ENCODE measurements around the gene PIGM. TPM values are rescaled to one million over a fixed set of nuclear protein-coding genes. Genes with fewer than 3 reads are reported as not detected.

Gene PIGM
- total RNA-seq, 4 donors from 2014 or later: 3.2 to 8.2 (median 4.9) TPM

DNA sequence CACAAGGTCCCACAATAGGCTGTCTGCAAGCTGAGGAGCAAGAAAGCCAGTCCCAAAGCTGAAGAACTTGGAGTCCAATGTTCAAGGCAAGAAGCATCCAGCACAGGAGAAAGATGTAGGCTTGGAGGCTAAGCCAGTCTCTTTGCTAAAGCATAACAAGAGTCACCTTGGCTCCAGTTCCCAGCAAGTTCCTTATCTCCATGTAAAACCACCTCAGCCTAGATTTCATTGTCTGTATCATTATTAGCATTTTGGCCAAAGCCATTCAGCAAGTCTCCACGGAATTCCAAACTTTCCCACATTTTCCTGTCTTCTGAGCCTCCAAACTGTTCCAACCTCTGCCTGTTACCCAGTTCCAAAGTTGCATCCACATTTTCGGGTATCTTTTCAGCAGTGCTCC, 36.9 kb downstream of the PIGM start:
- Histone ChIP-seq H3K36me3 (no peaks in the 10 kb centered on the region), H3K4me3 (no peak overlapping the region), H3K27me3 (no peaks in the 10 kb centered on the region), H3K9me3 (no peaks in the 10 kb centered on the region), H3K27ac (no peak overlapping the region), H3K4me1 (peaks cover 0 to 10% (median 2%) of the 10 kb centered on the region in 4 donors)
- intact Hi-C loops (cut with DNase I; ENCODE audit: low total_unique reads): no loop called here
- DNase-seq: no peak
- in situ Hi-C loops (cut with MboI; ENCODE audit: low pct_ligation_motif_present in 1 of 4, low pct_unique_long_range_greater_than_20kb in 1 of 4, low sequenced_read_pairs in 3 of 4): no loop called here
- WGBS, 2 donors (ENCODE audit: low coverage in 1 of 2): 83% methylated on average over 2 of the region's 2 CpGs
- TF ChIP-seq POLR2A (IDR thresholded peaks at IDR 0.05): no peak
- TF ChIP-seq, protein P1, sequence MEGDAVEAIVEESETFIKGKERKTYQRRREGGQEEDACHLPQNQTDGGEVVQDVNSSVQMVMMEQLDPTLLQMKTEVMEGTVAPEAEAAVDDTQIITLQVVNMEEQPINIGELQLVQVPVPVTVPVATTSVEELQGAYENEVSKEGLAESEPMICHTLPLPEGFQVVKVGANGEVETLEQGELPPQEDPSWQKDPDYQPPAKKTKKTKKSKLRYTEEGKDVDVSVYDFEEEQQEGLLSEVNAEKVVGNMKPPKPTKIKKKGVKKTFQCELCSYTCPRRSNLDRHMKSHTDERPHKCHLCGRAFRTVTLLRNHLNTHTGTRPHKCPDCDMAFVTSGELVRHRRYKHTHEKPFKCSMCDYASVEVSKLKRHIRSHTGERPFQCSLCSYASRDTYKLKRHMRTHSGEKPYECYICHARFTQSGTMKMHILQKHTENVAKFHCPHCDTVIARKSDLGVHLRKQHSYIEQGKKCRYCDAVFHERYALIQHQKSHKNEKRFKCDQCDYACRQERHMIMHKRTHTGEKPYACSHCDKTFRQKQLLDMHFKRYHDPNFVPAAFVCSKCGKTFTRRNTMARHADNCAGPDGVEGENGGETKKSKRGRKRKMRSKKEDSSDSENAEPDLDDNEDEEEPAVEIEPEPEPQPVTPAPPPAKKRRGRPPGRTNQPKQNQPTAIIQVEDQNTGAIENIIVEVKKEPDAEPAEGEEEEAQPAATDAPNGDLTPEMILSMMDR (IDR thresholded peaks at IDR 0.05): no peak
- no peak for TF ChIP-seq EP300 (IDR thresholded peaks at IDR 0.05; ENCODE audit: low read depth)
- no peak for TF ChIP-seq POLR2AphosphoS5 (IDR thresholded peaks at IDR 0.05)

DNA sequence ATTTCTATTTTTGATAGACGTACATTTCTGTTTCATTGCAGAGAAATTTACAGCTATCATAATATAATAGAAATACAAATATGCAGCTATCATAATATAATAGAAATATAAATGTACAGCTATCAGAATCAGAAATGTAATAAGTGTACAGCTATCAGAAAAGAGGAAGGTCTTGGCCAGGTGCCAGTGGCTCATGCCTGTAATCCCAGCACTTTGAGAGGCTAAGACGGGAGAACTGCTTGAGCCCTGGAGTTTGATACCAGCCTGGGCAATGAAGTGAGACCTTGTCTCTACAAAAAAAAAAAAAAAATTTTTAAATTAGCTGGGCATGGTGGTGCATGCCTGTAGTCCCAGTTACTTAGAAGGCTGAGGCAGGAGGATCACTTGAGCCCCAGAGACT, 37.9 kb downstream of the PIGM start:
- Histone ChIP-seq H3K9me3 (no peaks in the 10 kb centered on the region), H3K27ac (no peak overlapping the region), H3K4me3 (no peak overlapping the region), H3K27me3 (no peaks in the 10 kb centered on the region), H3K4me1 (peaks cover 0 to 10% (median 2%) of the 10 kb centered on the region in 4 donors), H3K36me3 (no peaks in the 10 kb centered on the region)
- intact Hi-C loops (cut with DNase I; ENCODE audit: low total_unique reads) (no loop called here), in situ Hi-C loops (cut with MboI; ENCODE audit: low pct_ligation_motif_present in 1 of 4, low pct_unique_long_range_greater_than_20kb in 1 of 4, low sequenced_read_pairs in 3 of 4) (no loop called here)
- TF ChIP-seq EP300 (IDR thresholded peaks at IDR 0.05; ENCODE audit: low read depth): no peak
- no peak for TF ChIP-seq POLR2A (IDR thresholded peaks at IDR 0.05)
- TF ChIP-seq, protein P1 (IDR thresholded peaks at IDR 0.05): no peak
- TF ChIP-seq POLR2AphosphoS5 (IDR thresholded peaks at IDR 0.05): no peak
- no peak for DNase-seq
- 38 to 58% methylated on average over 2 of the region's 2 CpGs for WGBS, 2 donors (ENCODE audit: low coverage in 1 of 2)

DNA sequence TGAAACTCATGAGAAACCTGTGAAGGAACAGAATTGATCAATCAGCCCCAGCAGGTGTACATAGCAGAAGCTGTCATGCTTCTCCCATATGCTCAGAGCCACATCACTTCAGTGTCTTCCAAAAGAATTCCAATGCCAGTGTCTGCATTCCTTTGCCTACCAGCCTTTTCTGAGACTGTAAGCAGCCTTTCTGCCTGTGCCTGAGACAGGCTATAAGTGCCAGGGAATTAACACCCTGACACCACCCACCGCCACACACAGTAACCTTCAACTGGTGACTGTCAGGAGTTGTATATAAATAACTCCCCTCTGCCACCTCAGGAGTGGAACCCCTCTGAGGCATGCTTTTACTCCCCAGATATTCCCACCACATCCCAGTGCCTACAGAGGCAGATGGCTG, 39.6 kb downstream of the PIGM start:
- WGBS, 2 donors (ENCODE audit: low coverage in 1 of 2): 94% methylated on average over 1 of the region's 1 CpG; no CpG with 5 or more reads in 1 of the 2 donors
- Histone ChIP-seq H3K27ac (no peak overlapping the region), H3K4me3 (no peak overlapping the region), H3K36me3 (no peaks in the 10 kb centered on the region), H3K27me3 (no peaks in the 10 kb centered on the region), H3K9me3 (no peaks in the 10 kb centered on the region), H3K4me1 (peaks cover 0 to 10% (median 2%) of the 10 kb centered on the region in 4 donors)
- in situ Hi-C loops (cut with MboI; ENCODE audit: low pct_ligation_motif_present in 1 of 4, low pct_unique_long_range_greater_than_20kb in 1 of 4, low sequenced_read_pairs in 3 of 4) (no loop called here), intact Hi-C loops (cut with DNase I; ENCODE audit: low total_unique reads) (no loop called here)
- TF ChIP-seq, protein P1 (IDR thresholded peaks at IDR 0.05): no peak
- TF ChIP-seq POLR2AphosphoS5 (IDR thresholded peaks at IDR 0.05) (no peak), EP300 (IDR thresholded peaks at IDR 0.05; ENCODE audit: low read depth) (no peak), POLR2A (IDR thresholded peaks at IDR 0.05) (no peak)
- DNase-seq: no peak

DNA sequence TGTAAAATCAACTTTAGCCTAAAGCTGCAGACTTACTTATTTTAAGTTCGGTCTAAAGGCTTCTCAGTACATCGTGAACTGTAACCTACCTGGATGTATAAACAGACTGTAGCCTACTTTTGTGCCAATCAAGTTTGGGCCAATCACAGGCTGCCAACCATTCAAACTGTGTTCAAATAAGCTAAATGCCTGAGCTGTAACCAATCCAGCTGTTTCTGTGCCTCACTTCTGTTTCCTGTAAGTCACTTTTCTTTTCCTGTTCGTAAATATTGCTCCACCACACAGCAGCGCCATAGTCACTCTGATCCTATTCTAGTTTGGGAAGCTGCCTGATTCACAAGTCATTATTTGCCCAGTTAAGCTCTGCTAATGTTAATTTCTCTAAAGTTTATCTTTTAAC, 40.3 kb downstream of the PIGM start:
- peak overlapping the region in 1 of 4 donors; percentile 23 for H3K27ac ChIP-seq

More for the DNA sequence above, 40.3 kb downstream of the PIGM start:
- intact Hi-C loops (cut with DNase I; ENCODE audit: low total_unique reads): no loop called here
- WGBS, 2 donors (ENCODE audit: low coverage in 1 of 2): 18 to 44% methylated on average over 4 of the region's 4 CpGs
- Histone ChIP-seq H3K36me3 (no peaks in the 10 kb centered on the region), H3K4me1 (peaks cover 0 to 10% (median 2%) of the 10 kb centered on the region in 4 donors), H3K9me3 (no peaks in the 10 kb centered on the region), H3K27me3 (no peaks in the 10 kb centered on the region), H3K4me3 (no peak overlapping the region)
- TF ChIP-seq POLR2A (IDR thresholded peaks at IDR 0.05) (no peak), POLR2AphosphoS5 (IDR thresholded peaks at IDR 0.05) (no peak), EP300 (IDR thresholded peaks at IDR 0.05; ENCODE audit: low read depth) (no peak)
- TF ChIP-seq, protein P1 (IDR thresholded peaks at IDR 0.05): no peak
- in situ Hi-C loops (cut with MboI; ENCODE audit: low pct_ligation_motif_present in 1 of 4, low pct_unique_long_range_greater_than_20kb in 1 of 4, low sequenced_read_pairs in 3 of 4): no loop called here
- no peak for DNase-seq

All from transverse colon (tissue), 4 donors.